ENCODE results near the gene MSI2.

Gene MSI2

GRCh38 chr17:57391857-57392471, 135.6 kb downstream of the MSI2 start:
- H3K4me1 ChIP-seq (ENCODE audit: control insufficient read depth, insufficient read depth, low read length) = peaks cover 5% of the 10 kb centered on the region
- H3K9me3 ChIP-seq (ENCODE audit: control insufficient read depth, insufficient read depth, low read length) = no peaks in the 10 kb centered on the region
- WGBS (ENCODE audit: insufficient coverage, insufficient read length) = no CpG with 5 or more reads among the region's 11 CpGs

GRCh38 chr17:57393368-57393767, 137.0 kb downstream of the MSI2 start:
- Histone ChIP-seq H3K9me3 (ENCODE audit: control insufficient read depth, insufficient read depth, low read length) (no peaks in the 10 kb centered on the region), H3K36me3 (ENCODE audit: control insufficient read depth, insufficient read depth, low read length) (no peaks in the 10 kb centered on the region), H3K27ac (ENCODE audit: low read length) (no peak overlapping the region), H3K27me3 (ENCODE audit: control insufficient read depth, insufficient read depth, low read length) (no peaks in the 10 kb centered on the region), H3K4me1 (ENCODE audit: control insufficient read depth, insufficient read depth, low read length) (peaks cover 5% of the 10 kb centered on the region), H3K4me3 (ENCODE audit: low read length) (no peak overlapping the region)
- no peak for DNase-seq (ENCODE audit: low read depth, low spot score)
- WGBS (ENCODE audit: insufficient coverage, insufficient read length) = no CpG with 5 or more reads among the region's 6 CpGs

More at GRCh38 chr17:57391857-57392471, 135.6 kb downstream of the MSI2 start:
- no peaks in the 10 kb centered on the region for H3K27me3 ChIP-seq (ENCODE audit: control insufficient read depth, insufficient read depth, low read length)
- no peaks in the 10 kb centered on the region for H3K36me3 ChIP-seq (ENCODE audit: control insufficient read depth, insufficient read depth, low read length)
- H3K4me3 ChIP-seq (ENCODE audit: low read length) = no peak overlapping the region
- no peak overlapping the region for H3K27ac ChIP-seq (ENCODE audit: low read length)
- DNase-seq (ENCODE audit: low read depth, low spot score) = no peak

GRCh38 chr17:57394375-57394774, 138.1 kb downstream of the MSI2 start:
- H3K4me1 ChIP-seq (ENCODE audit: control insufficient read depth, insufficient read depth, low read length) = peaks cover 5% of the 10 kb centered on the region
- no peak for DNase-seq (ENCODE audit: low read depth, low spot score)
- H3K36me3 ChIP-seq (ENCODE audit: control insufficient read depth, insufficient read depth, low read length) = no peaks in the 10 kb centered on the region
- no peak overlapping the region for H3K27ac ChIP-seq (ENCODE audit: low read length)
- H3K4me3 ChIP-seq (ENCODE audit: low read length) = no peak overlapping the region
- H3K9me3 ChIP-seq (ENCODE audit: control insufficient read depth, insufficient read depth, low read length) = no peaks in the 10 kb centered on the region
- no CpG with 5 or more reads among the region's 2 CpGs for WGBS (ENCODE audit: insufficient coverage, insufficient read length)
- H3K27me3 ChIP-seq (ENCODE audit: control insufficient read depth, insufficient read depth, low read length) = no peaks in the 10 kb centered on the region

GRCh38 chr17:57395721-57396321, 139.5 kb downstream of the MSI2 start:
- Histone ChIP-seq H3K9me3 (ENCODE audit: control insufficient read depth, insufficient read depth, low read length) (no peaks in the 10 kb centered on the region), H3K4me1 (ENCODE audit: control insufficient read depth, insufficient read depth, low read length) (peaks cover 5% of the 10 kb centered on the region), H3K36me3 (ENCODE audit: control insufficient read depth, insufficient read depth, low read length) (no peaks in the 10 kb centered on the region), H3K27me3 (ENCODE audit: control insufficient read depth, insufficient read depth, low read length) (no peaks in the 10 kb centered on the region), H3K27ac (ENCODE audit: low read length) (no peak overlapping the region), H3K4me3 (ENCODE audit: low read length) (no peak overlapping the region)
- no peak for DNase-seq (ENCODE audit: low read depth, low spot score)
- WGBS (ENCODE audit: insufficient coverage, insufficient read length) = no CpG with 5 or more reads among the region's 2 CpGs

- Histone ChIP-seq H3K36me3 (ENCODE audit: control insufficient read depth, insufficient read depth, low read length) (no peaks in the 10 kb centered on the region), H3K27me3 (ENCODE audit: control insufficient read depth, insufficient read depth, low read length) (no peaks in the 10 kb centered on the region), H3K9me3 (ENCODE audit: control insufficient read depth, insufficient read depth, low read length) (no peaks in the 10 kb centered on the region), H3K27ac (ENCODE audit: low read length) (no peak overlapping the region), H3K4me3 (ENCODE audit: low read length) (no peak overlapping the region), H3K4me1 (ENCODE audit: control insufficient read depth, insufficient read depth, low read length) (0 out of 2 replicates have a peak, but pooled peaks cover 4% of the 10 kb centered on the region)
- no peak for DNase-seq (ENCODE audit: low read depth, low spot score)
- WGBS (ENCODE audit: insufficient coverage, insufficient read length) = no CpG with 5 or more reads among the region's 8 CpGs
Observed at GRCh38 chr17:57396511-57396921, 140.2 kb downstream of the MSI2 start.

- H3K4me1 ChIP-seq (ENCODE audit: control insufficient read depth, insufficient read depth, low read length) = 0 out of 2 replicates have a peak, but pooled peaks cover 4% of the 10 kb centered on the region
- no peak for DNase-seq (ENCODE audit: low read depth, low spot score)
- H3K27ac ChIP-seq (ENCODE audit: low read length) = no peak overlapping the region
- no peaks in the 10 kb centered on the region for H3K36me3 ChIP-seq (ENCODE audit: control insufficient read depth, insufficient read depth, low read length)
- H3K4me3 ChIP-seq (ENCODE audit: low read length) = no peak overlapping the region
- H3K9me3 ChIP-seq (ENCODE audit: control insufficient read depth, insufficient read depth, low read length) = no peaks in the 10 kb centered on the region
- H3K27me3 ChIP-seq (ENCODE audit: control insufficient read depth, insufficient read depth, low read length) = no peaks in the 10 kb centered on the region
- WGBS (ENCODE audit: insufficient coverage, insufficient read length) = no CpG with 5 or more reads among the region's 7 CpGs
Observed at GRCh38 chr17:57397402-57397801, 141.1 kb downstream of the MSI2 start.

- H3K27ac ChIP-seq (ENCODE audit: low read length) = no peak overlapping the region
- WGBS (ENCODE audit: insufficient coverage, insufficient read length) = no CpG with 5 or more reads among the region's 7 CpGs
Observed at GRCh38 chr17:57399690-57400089, 143.4 kb downstream of the MSI2 start.

GRCh38 chr17:57400648-57401047, 144.3 kb downstream of the MSI2 start:
- WGBS (ENCODE audit: insufficient coverage, insufficient read length) = no CpG with 5 or more reads among the region's 8 CpGs
- Histone ChIP-seq H3K4me1 (ENCODE audit: control insufficient read depth, insufficient read depth, low read length) (0 out of 2 replicates have a peak, but pooled peaks cover 4% of the 10 kb centered on the region), H3K27me3 (ENCODE audit: control insufficient read depth, insufficient read depth, low read length) (no peaks in the 10 kb centered on the region), H3K27ac (ENCODE audit: low read length) (no peak overlapping the region), H3K4me3 (ENCODE audit: low read length) (no peak overlapping the region), H3K36me3 (ENCODE audit: control insufficient read depth, insufficient read depth, low read length) (no peaks in the 10 kb centered on the region), H3K9me3 (ENCODE audit: control insufficient read depth, insufficient read depth, low read length) (no peaks in the 10 kb centered on the region)
- DNase-seq (ENCODE audit: low read depth, low spot score) = no peak

More at GRCh38 chr17:57399690-57400089, 143.4 kb downstream of the MSI2 start:
- no peaks in the 10 kb centered on the region for H3K36me3 ChIP-seq (ENCODE audit: control insufficient read depth, insufficient read depth, low read length)
- H3K9me3 ChIP-seq (ENCODE audit: control insufficient read depth, insufficient read depth, low read length) = no peaks in the 10 kb centered on the region
- no peak overlapping the region for H3K4me3 ChIP-seq (ENCODE audit: low read length)
- no peak for DNase-seq (ENCODE audit: low read depth, low spot score)
- no peaks in the 10 kb centered on the region for H3K27me3 ChIP-seq (ENCODE audit: control insufficient read depth, insufficient read depth, low read length)
- H3K4me1 ChIP-seq (ENCODE audit: control insufficient read depth, insufficient read depth, low read length) = 0 out of 2 replicates have a peak, but pooled peaks cover 4% of the 10 kb centered on the region

- Histone ChIP-seq H3K9me3 (ENCODE audit: control insufficient read depth, insufficient read depth, low read length) (no peaks in the 10 kb centered on the region), H3K36me3 (ENCODE audit: control insufficient read depth, insufficient read depth, low read length) (no peaks in the 10 kb centered on the region), H3K4me1 (ENCODE audit: control insufficient read depth, insufficient read depth, low read length) (peaks cover 1% of the 10 kb centered on the region; the same call in 1 of the 2 replicates), H3K27ac (ENCODE audit: low read length) (no peak overlapping the region), H3K4me3 (ENCODE audit: low read length) (no peak overlapping the region), H3K27me3 (ENCODE audit: control insufficient read depth, insufficient read depth, low read length) (no peaks in the 10 kb centered on the region)
- no peak for DNase-seq (ENCODE audit: low read depth, low spot score)
- no CpG with 5 or more reads among the region's 15 CpGs for WGBS (ENCODE audit: insufficient coverage, insufficient read length)
Observed at GRCh38 chr17:57401556-57402488, 145.5 kb downstream of the MSI2 start.

GRCh38 chr17:57402681-57403180, 146.4 kb downstream of the MSI2 start:
- Histone ChIP-seq H3K27ac (ENCODE audit: low read length) (no peak overlapping the region), H3K4me1 (ENCODE audit: control insufficient read depth, insufficient read depth, low read length) (peaks cover 2% of the 10 kb centered on the region; the same call in 1 of the 2 replicates), H3K9me3 (ENCODE audit: control insufficient read depth, insufficient read depth, low read length) (no peaks in the 10 kb centered on the region), H3K4me3 (ENCODE audit: low read length) (no peak overlapping the region), H3K27me3 (ENCODE audit: control insufficient read depth, insufficient read depth, low read length) (no peaks in the 10 kb centered on the region), H3K36me3 (ENCODE audit: control insufficient read depth, insufficient read depth, low read length) (no peaks in the 10 kb centered on the region)
- DNase-seq (ENCODE audit: low read depth, low spot score) = no peak
- no CpG with 5 or more reads among the region's 5 CpGs for WGBS (ENCODE audit: insufficient coverage, insufficient read length)
